ENCODE results near the gene GRIP2.

DNA sequence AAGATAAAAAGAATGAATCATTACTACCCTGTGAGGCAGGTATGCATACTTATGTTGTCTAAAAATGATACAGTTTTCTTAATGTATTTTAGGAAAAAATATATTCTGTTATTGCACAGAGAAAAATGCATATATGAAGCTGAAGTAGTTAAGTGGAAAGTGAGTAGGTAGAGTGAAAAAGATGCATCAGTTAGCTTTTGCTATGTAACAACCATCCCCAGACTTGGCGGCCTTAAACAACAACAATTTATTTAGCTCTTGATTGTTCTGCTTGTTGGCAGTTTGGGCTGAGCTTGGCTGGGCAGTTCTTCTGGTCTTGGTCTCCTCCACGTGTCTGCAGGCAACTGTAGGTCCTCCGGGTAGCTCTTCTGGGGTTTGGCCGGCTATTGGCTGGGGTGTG lies 92.1 kb downstream of the GRIP2 start:
- TF ChIP-seq, protein P1, sequence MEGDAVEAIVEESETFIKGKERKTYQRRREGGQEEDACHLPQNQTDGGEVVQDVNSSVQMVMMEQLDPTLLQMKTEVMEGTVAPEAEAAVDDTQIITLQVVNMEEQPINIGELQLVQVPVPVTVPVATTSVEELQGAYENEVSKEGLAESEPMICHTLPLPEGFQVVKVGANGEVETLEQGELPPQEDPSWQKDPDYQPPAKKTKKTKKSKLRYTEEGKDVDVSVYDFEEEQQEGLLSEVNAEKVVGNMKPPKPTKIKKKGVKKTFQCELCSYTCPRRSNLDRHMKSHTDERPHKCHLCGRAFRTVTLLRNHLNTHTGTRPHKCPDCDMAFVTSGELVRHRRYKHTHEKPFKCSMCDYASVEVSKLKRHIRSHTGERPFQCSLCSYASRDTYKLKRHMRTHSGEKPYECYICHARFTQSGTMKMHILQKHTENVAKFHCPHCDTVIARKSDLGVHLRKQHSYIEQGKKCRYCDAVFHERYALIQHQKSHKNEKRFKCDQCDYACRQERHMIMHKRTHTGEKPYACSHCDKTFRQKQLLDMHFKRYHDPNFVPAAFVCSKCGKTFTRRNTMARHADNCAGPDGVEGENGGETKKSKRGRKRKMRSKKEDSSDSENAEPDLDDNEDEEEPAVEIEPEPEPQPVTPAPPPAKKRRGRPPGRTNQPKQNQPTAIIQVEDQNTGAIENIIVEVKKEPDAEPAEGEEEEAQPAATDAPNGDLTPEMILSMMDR (IDR thresholded peaks at IDR 0.05; ENCODE audit: low read length), result no peak
- TF ChIP-seq EZH2 (IDR thresholded peaks at IDR 0.05; ENCODE audit: borderline replicate concordance, low read length), result no peak

Data from OCI-LY1 (cell line).